ENCODE measurements around the gene HTR2C.
A peak's percentile ranks its signal among the peaks of the same experiment; 100 is the strongest.
"Not testable (repeated sequence)": the region's sequence is repeated elsewhere in the genome, so short reads cannot be mapped to it uniquely, and the experiment has no call there.

Gene HTR2C

GRCh38 chrX:114700533-114700932 is 116.6 kb downstream of the HTR2C start:
- intact Hi-C loops (cut with DNase I), result not testable (repeated sequence)

GRCh38 chrX:114709406-114709805 is 125.5 kb downstream of the HTR2C start:
- intact Hi-C loops (cut with DNase I), result no loop called here
- DNase-seq, result no peak

More at GRCh38 chrX:114700533-114700932, 116.6 kb downstream of the HTR2C start:
- not testable (repeated sequence) for DNase-seq

GRCh38 chrX:114710571-114710970 is 126.7 kb downstream of the HTR2C start:
- no peak for DNase-seq
- intact Hi-C loops (cut with DNase I), result no loop called here

GRCh38 chrX:114712466-114712865 is 128.6 kb downstream of the HTR2C start:
- intact Hi-C loops (cut with DNase I), result no loop called here
- no peak for DNase-seq

- DNase-seq, result no peak
Observed at GRCh38 chrX:114715096-114715495, 131.2 kb downstream of the HTR2C start.

GRCh38 chrX:114717921-114718320 is 134.0 kb downstream of the HTR2C start:
- intact Hi-C loops (cut with DNase I), result no loop called here
- DNase-seq, result peak in 1 of 42 donors; percentile 34

More at GRCh38 chrX:114715096-114715495, 131.2 kb downstream of the HTR2C start:
- intact Hi-C loops (cut with DNase I), result no loop called here

- intact Hi-C loops (cut with DNase I), result no loop called here
- DNase-seq, result no peak
Observed at GRCh38 chrX:114766541-114766940, 182.7 kb downstream of the HTR2C start.

GRCh38 chrX:114774691-114775090 is 190.8 kb downstream of the HTR2C start:
- intact Hi-C loops (cut with DNase I), result no loop called here
- no peak for DNase-seq

GRCh38 chrX:114782925-114783324 is 199.0 kb downstream of the HTR2C start:
- no peak for DNase-seq
- intact Hi-C loops (cut with DNase I), result no loop called here

- DNase-seq, result no peak
- intact Hi-C loops (cut with DNase I), result no loop called here
Observed at GRCh38 chrX:114787061-114787460, 203.2 kb downstream of the HTR2C start.

GRCh38 chrX:114797494-114797893 is 213.6 kb downstream of the HTR2C start:
- DNase-seq, result no peak
- intact Hi-C loops (cut with DNase I), result no loop called here

GRCh38 chrX:114798907-114799306 is 215.0 kb downstream of the HTR2C start:
- no peak for DNase-seq

GRCh38 chrX:114800719-114801118 is 216.8 kb downstream of the HTR2C start:
- intact Hi-C loops (cut with DNase I), result no loop called here
- DNase-seq, result peak in 21 of 42 donors; percentile 1 to 46 (median 21)

More at GRCh38 chrX:114798907-114799306, 215.0 kb downstream of the HTR2C start:
- intact Hi-C loops (cut with DNase I), result no loop called here

GRCh38 chrX:114819509-114819908 is 235.6 kb downstream of the HTR2C start:
- intact Hi-C loops (cut with DNase I), result no loop called here
- DNase-seq, result no peak

- intact Hi-C loops (cut with DNase I), result no loop called here
- DNase-seq, result no peak
Observed at GRCh38 chrX:114841051-114841450, 257.2 kb downstream of the HTR2C start.

- DNase-seq, result no peak
- intact Hi-C loops (cut with DNase I), result no loop called here
Observed at GRCh38 chrX:114842181-114842580, 258.3 kb downstream of the HTR2C start.

- no peak for DNase-seq
- intact Hi-C loops (cut with DNase I), result no loop called here
Observed at GRCh38 chrX:114889481-114889880, 305.6 kb downstream of the HTR2C start.

GRCh38 chrX:114903618-114904017 is 319.7 kb downstream of the HTR2C start:
- intact Hi-C loops (cut with DNase I), result no loop called here
- DNase-seq, result no peak

- intact Hi-C loops (cut with DNase I), result no loop called here
- DNase-seq, result no peak
Observed at GRCh38 chrX:114905251-114905650, 321.4 kb downstream of the HTR2C start.

- intact Hi-C loops (cut with DNase I), result no loop called here
- DNase-seq, result no peak
Observed at GRCh38 chrX:114906984-114907510, 323.2 kb downstream of the HTR2C start.

GRCh38 chrX:114924423-114924822 is 340.5 kb downstream of the HTR2C start:
- intact Hi-C loops (cut with DNase I), result no loop called here
- DNase-seq, result no peak

- intact Hi-C loops (cut with DNase I), result no loop called here
- DNase-seq, result no peak
Observed at GRCh38 chrX:114924856-114925255, 341.0 kb downstream of the HTR2C start.
